Stimulated activated CD4-positive, alpha-beta T cell treated with anti-CD3 and anti-CD28 coated beads, Interleukin-15, amount 100 ng/mL, for 24 hours (primary cell): ENCODE results near the gene GPR68.
"Not testable (repeated sequence)": the region's sequence is repeated elsewhere in the genome, so short reads cannot be mapped to it uniquely, and the experiment has no call there.

Experiments used
- DNase-seq: peaks from one replicate; pipeline ENCODE4 v3.0.0-alpha.2; 2020

The GPR68 gene

GRCh38 chr14:91252871-91253794 lies 8.6 kb upstream of the GPR68 start:
- peak; percentile 56 for DNase-seq

- DNase-seq = no peak
Observed at GRCh38 chr14:91250912-91251311, 6.4 kb upstream of the GPR68 start.

GRCh38 chr14:91249841-91250616 lies 5.5 kb upstream of the GPR68 start:
- peak; percentile 48 for DNase-seq

- DNase-seq = peak; percentile 82
Observed at GRCh38 chr14:91246051-91246852, 1.7 kb upstream of the GPR68 start.

GRCh38 chr14:91245616-91246015 lies 1.1 kb upstream of the GPR68 start:
- not testable (repeated sequence) for DNase-seq

GRCh38 chr14:91245029-91245428 lies 525 bp upstream of the GPR68 start:
- DNase-seq = peak; percentile 76

GRCh38 chr14:91243074-91243471 lies 1.4 kb downstream of the GPR68 start:
- DNase-seq = peak; percentile 30

GRCh38 chr14:91242635-91243034 lies 1.9 kb downstream of the GPR68 start:
- peak; percentile 24 for DNase-seq

- DNase-seq = peak; percentile 48
Observed at GRCh38 chr14:91241863-91242262, 2.6 kb downstream of the GPR68 start.

GRCh38 chr14:91238661-91239060 lies 5.8 kb downstream of the GPR68 start:
- no peak for DNase-seq

- DNase-seq = no peak
Observed at GRCh38 chr14:91238085-91238484, 6.4 kb downstream of the GPR68 start.

- DNase-seq = no peak
Observed at GRCh38 chr14:91237219-91237618, 7.3 kb downstream of the GPR68 start.

GRCh38 chr14:91235841-91236240 lies 8.7 kb downstream of the GPR68 start:
- DNase-seq = no peak

- DNase-seq = no peak
Observed at GRCh38 chr14:91234791-91235114, 9.8 kb downstream of the GPR68 start.

GRCh38 chr14:91233936-91234790 lies 10.3 kb downstream of the GPR68 start:
- no peak for DNase-seq

- no peak for DNase-seq
Observed at GRCh38 chr14:91232603-91233002, 11.9 kb downstream of the GPR68 start.

GRCh38 chr14:91232052-91232451 lies 12.5 kb downstream of the GPR68 start:
- no peak for DNase-seq

GRCh38 chr14:91231446-91231845 lies 13.1 kb downstream of the GPR68 start:
- no peak for DNase-seq

- no peak for DNase-seq
Observed at GRCh38 chr14:91230397-91231035, 14.0 kb downstream of the GPR68 start.

- DNase-seq = peak; percentile 75
Observed at GRCh38 chr14:91229743-91230200, 14.7 kb downstream of the GPR68 start.

GRCh38 chr14:91229005-91229382 lies 15.5 kb downstream of the GPR68 start:
- no peak for DNase-seq
